NCI-H128 (cell line): ENCODE measurements around the gene TEX55.
"Not testable (repeated sequence)": the region's sequence is repeated elsewhere in the genome, so short reads cannot be mapped to it uniquely, and the experiment has no call there.

Experiments
- DNase-seq: peaks from one replicate; lab custom pipeline; 2025; ENCODE audit not compliant: unreplicated experiment; lab: John Stamatoyannopoulos, UW

TEX55 gene

GRCh38 chr3:119160361-119160760, 14.4 kb downstream of the TEX55 start:
- DNase-seq = no peak

- DNase-seq = no peak
These were observed 14.8 kb downstream of the TEX55 start for GRCh38 chr3:119160815-119161214.

GRCh38 chr3:119161240-119161639, 15.3 kb downstream of the TEX55 start:
- DNase-seq = no peak

GRCh38 chr3:119164745-119165144, 18.8 kb downstream of the TEX55 start:
- DNase-seq = not testable (repeated sequence)

- DNase-seq = no peak
These were observed 24.9 kb downstream of the TEX55 start for GRCh38 chr3:119170821-119171220.

- no peak for DNase-seq
These were observed 27.4 kb downstream of the TEX55 start, which contains the start of gene UPK1B for GRCh38 chr3:119173325-119173724. TSS of gene UPK1B (plus strand) at chr3:119173598. CDS start at chr3:119186742, 13,144 bp downstream.

GRCh38 chr3:119175872-119176756, 30.1 kb downstream of the TEX55 start:
- DNase-seq = no peak

GRCh38 chr3:119176778-119177177, 30.8 kb downstream of the TEX55 start:
- DNase-seq = no peak

GRCh38 chr3:119177321-119177720, 31.4 kb downstream of the TEX55 start:
- DNase-seq = no peak

- no peak for DNase-seq
These were observed 35.8 kb downstream of the TEX55 start for GRCh38 chr3:119181765-119182164.

- DNase-seq = no peak
These were observed 38.1 kb downstream of the TEX55 start for GRCh38 chr3:119184111-119184510.

- no peak for DNase-seq
These were observed 39.0 kb downstream of the TEX55 start for GRCh38 chr3:119184796-119185570.

- no peak for DNase-seq
These were observed 41.3 kb downstream of the TEX55 start for GRCh38 chr3:119187266-119187665.

- DNase-seq = no peak
These were observed 45.8 kb downstream of the TEX55 start for GRCh38 chr3:119191800-119192199.

GRCh38 chr3:119194237-119195150, 48.5 kb downstream of the TEX55 start:
- DNase-seq = no peak

- no peak for DNase-seq
These were observed 49.1 kb downstream of the TEX55 start for GRCh38 chr3:119195151-119195476.

- DNase-seq = no peak
These were observed 49.9 kb downstream of the TEX55 start for GRCh38 chr3:119195911-119196310.
